Activated CD8-positive, alpha-beta T cell treated with anti-CD3 and anti-CD28 coated beads for 36 hours (primary cell): ENCODE results near the gene MACROD1. TPM values are rescaled to one million over a fixed set of nuclear protein-coding genes. Genes with fewer than 3 reads are reported as not detected.
A peak's percentile ranks its signal among the peaks of the same experiment; 100 is the strongest.

Source experiments
- ATAC-seq: fragments of 200-7000 bp; cut with Tn5 transposase; one replicate; pipeline ENCODE4 v1.10.0; 2021; ENCODE audit warnings: mild to moderate bottlenecking, moderate library complexity
- CTCF ChIA-PET: fragments of 350-600 bp; sonication (Branson Sonifier 250); formaldehyde crosslinking; loops from one replicate; lab custom pipeline; 2021; ENCODE audit warnings: antibody characterized with exemption; lab: Charles Lee
- POLR2A ChIA-PET: fragments of 350-600 bp; sonication (Branson Sonifier 250); formaldehyde crosslinking; loops from one replicate; lab custom pipeline; 2021; ENCODE audit warnings: antibody characterized with exemption; lab: Charles Lee
- DNase-seq: peaks from one replicate; pipeline ENCODE4 v3.0.0-alpha.2; 2020
- H3K27ac Mint-ChIP-seq: one replicate; pipeline ENCODE4 v1.8.0; 2021; ENCODE audit warnings: mild to moderate bottlenecking, mixed read lengths
- H3K27me3 Mint-ChIP-seq: one replicate; pipeline ENCODE4 v1.8.0; 2021; ENCODE audit warnings: mixed read lengths
- H3K36me3 Mint-ChIP-seq: one replicate; pipeline ENCODE4 v1.8.0; 2021; ENCODE audit warnings: low read depth, mixed read lengths
- H3K4me1 Mint-ChIP-seq: one replicate; pipeline ENCODE4 v1.8.0; 2021; ENCODE audit warnings: low read depth, mixed read lengths
- H3K4me3 Mint-ChIP-seq: one replicate; pipeline ENCODE4 v1.8.0; 2021; ENCODE audit warnings: mild to moderate bottlenecking, moderate library complexity, mixed read lengths
- H3K9me3 Mint-ChIP-seq: one replicate; pipeline ENCODE4 v1.8.0; 2021; ENCODE audit warnings: mixed read lengths
- intact Hi-C: fragments of 100-400 bp; cut with micrococcal nuclease; formaldehyde crosslinking; loops from one replicate; pipeline ENCODE4 v1.10.0; 2022
- total RNA-seq, 2 experiments: library from RNA; stranded (reverse); gene quantifications; one replicate each; pipeline ENCODE4 v1.2.3, GENCODE V29; 2021
- TF ChIP-seq, protein P1 (sequence below): fragments of 200-600 bp; IDR thresholded peaks from one replicate; pipeline ENCODE4 v1.8.0; 2022; ENCODE audit warnings: antibody characterized with exemption, mild to moderate bottlenecking

MACROD1 gene
- total RNA-seq, 2 experiments from 2014 or later, result 38.7 to 38.8 TPM

DNA sequence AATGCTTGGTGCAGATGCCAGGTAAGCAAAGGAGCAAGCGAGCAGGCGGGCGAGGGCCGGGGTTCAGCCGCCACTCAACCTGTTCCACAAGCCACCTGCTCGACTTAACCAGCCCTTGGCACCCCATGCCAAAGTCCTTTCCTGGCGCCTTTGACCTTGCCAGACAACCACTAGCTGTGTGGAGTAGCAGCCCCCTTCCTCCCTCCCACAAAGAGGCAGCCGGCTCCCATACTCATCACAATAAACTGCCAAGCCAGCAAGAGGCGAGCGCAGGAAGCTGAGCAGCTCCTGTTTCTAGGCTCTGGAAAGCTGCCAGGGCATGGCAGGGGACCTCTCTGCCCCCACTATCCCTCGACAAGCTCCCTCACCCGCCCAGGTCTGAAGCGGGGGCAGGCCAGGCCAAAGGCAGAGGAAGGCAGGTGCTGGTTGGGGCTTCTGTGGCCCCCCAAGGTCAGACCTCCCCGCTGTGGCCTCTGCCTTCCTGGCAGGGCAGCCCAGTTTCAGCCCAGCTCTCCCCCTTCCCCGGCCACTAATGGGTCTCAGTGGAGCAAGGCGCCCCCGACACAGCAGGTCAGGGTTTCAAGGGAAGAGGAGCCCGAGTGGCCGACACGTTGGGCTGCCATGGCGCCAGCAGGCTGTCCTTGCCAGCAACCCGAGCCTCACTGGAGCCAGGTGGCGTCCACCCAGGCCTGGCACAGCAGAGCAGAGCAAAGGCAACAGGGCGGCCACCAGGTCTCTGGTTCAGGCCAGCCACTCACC lies 15.3 kb downstream of the MACROD1 start:
- Mint-ChIP-seq H3K27me3 (no peaks in the 10 kb centered on the region), H3K4me3 (no peak overlapping the region), H3K27ac (no peak overlapping the region), H3K36me3 (peaks cover 3% of the 10 kb centered on the region), H3K9me3 (no peaks in the 10 kb centered on the region), H3K4me1 (peaks cover 4% of the 10 kb centered on the region)
- DNase-seq (no peak), ATAC-seq (no peak)
- intact Hi-C loops, result no loop called here
- POLR2A ChIA-PET, result interaction anchor here (1.8 kb wide), 1 partner anchor 16 kb away, joined by 6 read pairs; the partner anchor contains the start of gene MACROD1
- CTCF ChIA-PET, result interaction anchor here (0.9 to 9.6 kb wide), 7 partner anchors 56 to 382 kb away, joined by 3 to 151 read pairs (median 4); partner anchors contain the start of gene ZFTA
- TF ChIP-seq, protein P1, sequence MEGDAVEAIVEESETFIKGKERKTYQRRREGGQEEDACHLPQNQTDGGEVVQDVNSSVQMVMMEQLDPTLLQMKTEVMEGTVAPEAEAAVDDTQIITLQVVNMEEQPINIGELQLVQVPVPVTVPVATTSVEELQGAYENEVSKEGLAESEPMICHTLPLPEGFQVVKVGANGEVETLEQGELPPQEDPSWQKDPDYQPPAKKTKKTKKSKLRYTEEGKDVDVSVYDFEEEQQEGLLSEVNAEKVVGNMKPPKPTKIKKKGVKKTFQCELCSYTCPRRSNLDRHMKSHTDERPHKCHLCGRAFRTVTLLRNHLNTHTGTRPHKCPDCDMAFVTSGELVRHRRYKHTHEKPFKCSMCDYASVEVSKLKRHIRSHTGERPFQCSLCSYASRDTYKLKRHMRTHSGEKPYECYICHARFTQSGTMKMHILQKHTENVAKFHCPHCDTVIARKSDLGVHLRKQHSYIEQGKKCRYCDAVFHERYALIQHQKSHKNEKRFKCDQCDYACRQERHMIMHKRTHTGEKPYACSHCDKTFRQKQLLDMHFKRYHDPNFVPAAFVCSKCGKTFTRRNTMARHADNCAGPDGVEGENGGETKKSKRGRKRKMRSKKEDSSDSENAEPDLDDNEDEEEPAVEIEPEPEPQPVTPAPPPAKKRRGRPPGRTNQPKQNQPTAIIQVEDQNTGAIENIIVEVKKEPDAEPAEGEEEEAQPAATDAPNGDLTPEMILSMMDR, result no peak

DNA sequence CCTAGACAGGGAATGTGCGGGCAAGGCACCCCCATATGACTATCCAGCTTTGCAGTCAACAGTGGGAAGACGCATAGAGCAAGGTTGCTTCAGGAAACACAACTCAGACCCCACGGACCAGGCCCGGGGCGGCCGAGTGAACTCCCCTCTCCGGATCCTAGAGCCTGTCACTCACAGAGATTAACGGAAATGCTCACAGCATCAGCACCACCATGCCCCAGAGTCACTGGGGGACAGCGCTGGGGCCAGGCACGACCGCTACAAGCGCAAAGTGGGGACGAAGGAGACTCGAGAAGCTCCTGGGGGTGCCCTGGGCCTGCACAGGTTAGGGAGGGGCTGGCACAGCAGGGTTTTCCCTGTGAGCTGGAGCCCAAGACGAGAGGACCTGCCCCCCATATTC lies 15.9 kb downstream of the MACROD1 start:
- Mint-ChIP-seq H3K4me1 (peaks cover 4% of the 10 kb centered on the region), H3K27me3 (no peaks in the 10 kb centered on the region), H3K4me3 (no peak overlapping the region), H3K9me3 (no peaks in the 10 kb centered on the region), H3K27ac (no peak overlapping the region), H3K36me3 (peaks cover 3% of the 10 kb centered on the region)
- DNase-seq (no peak), ATAC-seq (no peak)
- ChIA-PET CTCF (interaction anchor here (0.9 to 9.6 kb wide), 10 partner anchors 14 to 382 kb away, joined by 3 to 151 read pairs (median 6); partner anchors contain the start of gene ZFTA), POLR2A (interaction anchor here (1.8 kb wide), 1 partner anchor 16 kb away, joined by 6 read pairs; the partner anchor contains the start of gene MACROD1)
- TF ChIP-seq, protein P1, result no peak
- intact Hi-C loops, result no loop called here

DNA sequence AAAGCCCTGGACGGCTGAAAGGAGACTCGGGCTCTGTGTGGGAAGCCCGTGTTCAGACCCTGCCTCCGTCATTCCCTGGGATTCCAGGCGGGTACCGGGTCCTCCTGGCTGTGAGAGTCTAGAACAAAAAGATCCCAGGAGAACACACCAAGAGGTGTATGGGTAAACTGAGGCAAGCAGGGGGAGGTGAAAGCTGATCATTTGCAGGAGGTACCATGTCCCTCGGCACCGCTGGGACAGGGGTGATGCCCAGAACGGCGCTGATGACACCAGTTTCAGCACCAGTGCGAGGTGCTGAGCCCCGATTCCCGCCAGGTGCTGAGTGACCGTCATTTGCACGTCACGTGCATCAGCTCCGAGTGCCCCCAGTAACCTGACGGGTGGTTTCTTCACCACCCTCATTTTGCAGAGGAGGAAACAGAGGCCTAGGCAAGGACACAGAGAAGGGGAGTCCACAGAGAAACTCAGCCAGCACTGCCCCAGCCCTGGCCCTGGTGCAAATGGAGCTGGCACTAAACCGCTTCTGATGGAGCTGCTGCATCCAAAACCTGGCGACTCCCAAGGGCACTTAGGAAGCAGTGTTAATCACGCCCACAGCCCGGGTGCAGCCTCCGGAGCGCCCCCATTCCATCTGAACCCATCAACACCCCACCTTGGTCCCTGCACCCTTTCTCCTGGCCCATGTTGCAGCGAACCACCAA lies 16.8 kb downstream of the MACROD1 start:
- Mint-ChIP-seq H3K27ac (no peak overlapping the region), H3K27me3 (no peaks in the 10 kb centered on the region), H3K4me1 (peaks cover 5% of the 10 kb centered on the region), H3K36me3 (peaks cover 3% of the 10 kb centered on the region), H3K9me3 (no peaks in the 10 kb centered on the region), H3K4me3 (no peak overlapping the region)
- CTCF ChIA-PET, result interaction anchor here (0.7 to 9.6 kb wide), 16 partner anchors 8 to 381 kb away, joined by 3 to 151 read pairs (median 4); partner anchors contain the start of genes CATSPERZ and ZFTA
- no peak for DNase-seq
- no peak for ATAC-seq
- POLR2A ChIA-PET, result interaction anchor here (0.9 to 1.8 kb wide), 2 partner anchors 17 to 38 kb away, joined by 4 to 6 read pairs; partner anchors contain the start of gene MACROD1
- intact Hi-C loops, result loop anchor here (5.0 to 10.0 kb wide), 2 partner anchors 147 to 314 kb away; partner anchors contain the start of gene MARK2
- TF ChIP-seq, protein P1, result peak; percentile 66

DNA sequence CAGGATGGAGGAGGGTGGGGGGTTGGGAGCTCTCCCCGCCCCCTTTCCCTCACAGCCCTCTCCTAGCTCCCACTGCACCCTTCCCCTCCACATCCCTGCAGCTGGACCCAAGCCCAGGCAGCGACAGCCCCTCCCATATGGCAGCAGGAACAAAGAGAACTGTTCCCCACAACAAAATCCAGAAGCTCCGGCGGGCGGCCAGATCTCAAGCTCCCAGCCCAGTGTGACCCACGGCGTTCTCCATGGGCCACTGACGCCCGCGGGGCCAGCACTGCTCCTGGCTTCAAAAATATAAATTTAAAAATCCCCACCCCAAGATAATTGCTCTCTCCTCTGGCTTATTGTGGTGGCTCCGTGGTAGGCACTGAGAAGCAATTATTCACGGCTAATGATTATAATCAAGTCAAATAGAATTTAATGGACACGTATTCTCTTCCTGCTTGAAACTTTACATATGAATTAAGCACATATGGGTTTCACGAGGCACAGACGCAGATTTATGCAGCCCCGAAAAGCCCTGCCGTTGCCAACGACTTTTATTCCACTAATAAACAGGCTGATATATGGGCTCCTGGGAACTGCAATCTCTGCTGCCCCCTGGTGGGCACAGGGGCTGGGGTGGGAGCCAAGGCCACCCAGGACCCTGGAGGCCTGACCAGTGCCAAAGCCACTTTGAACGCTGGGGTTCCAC lies 17.5 kb downstream of the MACROD1 start:
- H3K9me3 Mint-ChIP-seq, result no peaks in the 10 kb centered on the region
- ChIA-PET CTCF (interaction anchor here (0.7 to 9.6 kb wide), 19 partner anchors 10 to 380 kb away, joined by 3 to 151 read pairs (median 5); partner anchors contain the start of genes CATSPERZ, MARK2 and ZFTA), POLR2A (interaction anchor here (0.9 kb wide), 1 partner anchor 39 kb away, joined by 4 read pairs; no protein-coding TSS in a partner anchor)
- H3K36me3 Mint-ChIP-seq, result peaks cover 3% of the 10 kb centered on the region
- peaks cover 11% of the 10 kb centered on the region for H3K4me1 Mint-ChIP-seq
- H3K4me3 Mint-ChIP-seq, result no peak overlapping the region
- H3K27me3 Mint-ChIP-seq, result no peaks in the 10 kb centered on the region
- ATAC-seq (peak; percentile 45), DNase-seq (peak; percentile 83)
- TF ChIP-seq, protein P1, result peak; percentile 96
- intact Hi-C loops, result loop anchor here (5.0 to 10.0 kb wide), 2 partner anchors 146 to 314 kb away; partner anchors contain the start of gene MARK2
- H3K27ac Mint-ChIP-seq, result no peak overlapping the region
